Measurements from ENCODE around the gene STAC3.

The STAC3 gene

DNA sequence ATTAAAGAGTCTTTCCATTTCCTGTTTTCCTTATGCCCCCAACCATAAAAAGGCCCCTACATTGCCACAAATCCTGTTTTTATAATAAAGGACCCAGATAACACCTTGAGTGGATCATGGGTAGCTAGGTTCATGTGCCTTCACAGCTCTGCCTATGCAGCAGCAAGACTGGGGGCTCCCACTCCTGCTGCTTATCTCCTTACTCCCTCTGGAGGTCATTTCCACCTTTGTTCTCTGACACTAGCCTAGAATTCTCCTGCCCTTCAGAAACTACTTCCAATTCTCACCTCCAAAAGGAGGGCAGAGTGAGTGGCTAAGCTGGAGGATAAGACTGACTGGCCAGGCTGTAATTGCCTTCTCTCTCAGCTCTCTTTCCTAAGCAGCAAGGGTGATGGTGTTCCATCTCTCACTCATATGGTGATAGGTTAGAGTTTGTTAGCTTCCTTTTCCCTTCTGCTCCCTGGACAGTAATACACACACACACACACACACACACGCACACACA is 20.0 kb upstream of the STAC3 start:
- Histone ChIP-seq H3K9ac (ENCODE audit: low read length) (no peak overlapping the region), H3K4me3 (ENCODE audit: low read depth, low read length) (no peak overlapping the region), H3K4me1 (ENCODE audit: control insufficient read depth, insufficient read depth, low read length) (peaks cover 4% of the 10 kb centered on the region; the same call in 1 of the 2 replicates), H3K36me3 (ENCODE audit: control insufficient read depth, insufficient read depth, low read length) (peaks cover 40% of the 10 kb centered on the region), H3K27me3 (ENCODE audit: control insufficient read depth, insufficient read depth, low read length) (no peaks in the 10 kb centered on the region), H3K9me3 (ENCODE audit: control insufficient read depth, insufficient read depth, low read depth, low read length) (no peaks in the 10 kb centered on the region), H3K27ac (ENCODE audit: low read depth, low read length) (no peak overlapping the region)

DNA sequence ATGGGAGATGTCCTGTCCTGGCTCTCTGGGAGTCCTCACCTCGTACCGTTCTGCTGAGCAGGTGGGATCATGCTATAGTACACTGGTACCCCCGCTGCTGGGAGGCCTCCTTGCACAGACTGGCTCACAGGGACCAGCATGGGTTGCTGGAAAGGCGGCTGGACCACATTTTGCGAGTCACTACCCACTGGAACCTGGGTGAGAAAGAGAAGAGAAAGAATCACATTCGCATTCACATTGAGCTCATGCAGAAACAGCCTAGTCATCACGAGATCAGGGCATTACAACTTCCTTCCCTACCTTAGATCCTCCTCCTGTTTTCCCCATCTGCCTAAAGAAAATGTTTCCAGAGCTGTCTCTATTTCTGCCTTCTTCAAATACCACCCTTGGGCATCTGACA is 17.3 kb upstream of the STAC3 start:
- Histone ChIP-seq H3K27me3 (ENCODE audit: control insufficient read depth, insufficient read depth, low read length) (no peaks in the 10 kb centered on the region), H3K36me3 (ENCODE audit: control insufficient read depth, insufficient read depth, low read length) (peaks cover 45% of the 10 kb centered on the region), H3K9ac (ENCODE audit: low read length) (no peak overlapping the region), H3K27ac (ENCODE audit: low read depth, low read length) (no peak overlapping the region), H3K4me3 (ENCODE audit: low read depth, low read length) (no peak overlapping the region), H3K4me1 (ENCODE audit: control insufficient read depth, insufficient read depth, low read length) (peaks cover 4% of the 10 kb centered on the region; the same call in 1 of the 2 replicates), H3K9me3 (ENCODE audit: control insufficient read depth, insufficient read depth, low read depth, low read length) (no peaks in the 10 kb centered on the region)

GRCh38 chr12:57266681-57267080 is 15.7 kb upstream of the STAC3 start:
- Histone ChIP-seq H3K9me3 (ENCODE audit: control insufficient read depth, insufficient read depth, low read depth, low read length) (no peaks in the 10 kb centered on the region), H3K27me3 (ENCODE audit: control insufficient read depth, insufficient read depth, low read length) (no peaks in the 10 kb centered on the region), H3K4me1 (ENCODE audit: control insufficient read depth, insufficient read depth, low read length) (peaks cover 6% of the 10 kb centered on the region), H3K4me3 (ENCODE audit: low read depth, low read length) (no peak overlapping the region), H3K36me3 (ENCODE audit: control insufficient read depth, insufficient read depth, low read length) (peaks cover 42% of the 10 kb centered on the region), H3K27ac (ENCODE audit: low read depth, low read length) (no peak overlapping the region), H3K9ac (ENCODE audit: low read length) (no peak overlapping the region)

DNA sequence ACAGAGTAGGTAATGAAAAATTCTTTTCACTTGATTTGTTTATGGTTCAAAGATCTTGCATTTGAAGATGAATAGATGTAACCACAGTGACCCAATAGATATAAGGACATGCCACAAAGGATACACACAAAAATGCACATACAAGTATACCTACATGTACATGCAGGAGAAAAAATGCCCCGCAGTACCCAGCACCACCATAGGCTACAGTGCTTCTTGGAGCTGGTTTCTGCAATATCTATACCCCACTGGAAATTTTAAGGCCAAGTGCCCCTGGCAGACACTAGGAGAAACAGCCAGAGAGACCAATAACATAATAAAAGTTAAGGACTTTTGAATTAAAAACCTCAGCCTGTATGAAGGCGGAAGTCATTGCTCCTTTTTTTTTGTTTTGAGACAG is 12.1 kb upstream of the STAC3 start:
- no peak overlapping the region for H3K27ac ChIP-seq (ENCODE audit: low read depth, low read length)
- no peaks in the 10 kb centered on the region for H3K9me3 ChIP-seq (ENCODE audit: control insufficient read depth, insufficient read depth, low read depth, low read length)
- H3K27me3 ChIP-seq (ENCODE audit: control insufficient read depth, insufficient read depth, low read length): no peaks in the 10 kb centered on the region
- no peak overlapping the region for H3K9ac ChIP-seq (ENCODE audit: low read length)
- peaks cover 7% of the 10 kb centered on the region; the same call in 1 of the 2 replicates for H3K4me1 ChIP-seq (ENCODE audit: control insufficient read depth, insufficient read depth, low read length)
- H3K4me3 ChIP-seq (ENCODE audit: low read depth, low read length): no peak overlapping the region
- H3K36me3 ChIP-seq (ENCODE audit: control insufficient read depth, insufficient read depth, low read length): peaks cover 47% of the 10 kb centered on the region

DNA sequence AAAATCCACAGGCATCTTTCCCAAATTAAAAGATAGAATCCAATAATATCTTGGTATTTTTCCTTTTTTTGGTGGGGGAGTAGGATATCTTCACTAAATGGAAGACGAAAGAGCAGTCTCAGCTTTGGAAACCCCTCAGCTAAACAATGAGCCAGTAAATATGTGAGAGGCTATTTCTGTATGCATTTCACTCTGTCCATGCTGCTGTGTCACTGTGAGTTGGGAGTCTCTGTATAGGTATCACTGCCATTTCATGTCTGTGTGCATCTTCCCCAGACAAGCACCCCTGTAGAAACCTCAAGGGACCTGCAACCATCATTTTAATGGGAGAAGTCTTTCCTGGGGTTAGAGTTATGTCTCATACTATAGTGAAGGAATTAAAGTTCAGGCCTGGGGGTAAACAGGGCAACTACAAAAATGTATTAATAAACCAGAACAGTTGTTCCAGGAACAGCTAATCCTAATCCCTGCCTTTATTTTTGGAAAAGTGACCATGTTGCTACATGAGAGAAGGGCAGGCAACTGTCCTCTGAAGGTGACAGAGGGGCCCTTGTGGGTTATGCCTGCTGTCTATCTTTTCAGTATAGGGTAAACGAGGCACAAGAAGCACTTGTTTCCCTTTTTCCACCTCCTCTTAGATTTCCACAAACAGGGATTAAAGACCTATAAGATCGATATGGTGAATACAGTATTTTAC is 11.3 kb upstream of the STAC3 start:
- no peak overlapping the region for H3K9ac ChIP-seq (ENCODE audit: low read length)
- no peaks in the 10 kb centered on the region for H3K27me3 ChIP-seq (ENCODE audit: control insufficient read depth, insufficient read depth, low read length)
- H3K4me1 ChIP-seq (ENCODE audit: control insufficient read depth, insufficient read depth, low read length): peaks cover 7% of the 10 kb centered on the region; the same call in 1 of the 2 replicates
- no peak overlapping the region for H3K27ac ChIP-seq (ENCODE audit: low read depth, low read length)
- no peak overlapping the region for H3K4me3 ChIP-seq (ENCODE audit: low read depth, low read length)
- H3K36me3 ChIP-seq (ENCODE audit: control insufficient read depth, insufficient read depth, low read length): peaks cover 46% of the 10 kb centered on the region
- no peaks in the 10 kb centered on the region for H3K9me3 ChIP-seq (ENCODE audit: control insufficient read depth, insufficient read depth, low read depth, low read length)

GRCh38 chr12:57261428-57261865 is 10.5 kb upstream of the STAC3 start:
- Histone ChIP-seq H3K9me3 (ENCODE audit: control insufficient read depth, insufficient read depth, low read depth, low read length) (no peaks in the 10 kb centered on the region), H3K4me1 (ENCODE audit: control insufficient read depth, insufficient read depth, low read length) (peaks cover 7% of the 10 kb centered on the region; the same call in 1 of the 2 replicates), H3K9ac (ENCODE audit: low read length) (no peak overlapping the region), H3K36me3 (ENCODE audit: control insufficient read depth, insufficient read depth, low read length) (peaks cover 46% of the 10 kb centered on the region), H3K27me3 (ENCODE audit: control insufficient read depth, insufficient read depth, low read length) (no peaks in the 10 kb centered on the region), H3K27ac (ENCODE audit: low read depth, low read length) (no peak overlapping the region), H3K4me3 (ENCODE audit: low read depth, low read length) (no peak overlapping the region)

DNA sequence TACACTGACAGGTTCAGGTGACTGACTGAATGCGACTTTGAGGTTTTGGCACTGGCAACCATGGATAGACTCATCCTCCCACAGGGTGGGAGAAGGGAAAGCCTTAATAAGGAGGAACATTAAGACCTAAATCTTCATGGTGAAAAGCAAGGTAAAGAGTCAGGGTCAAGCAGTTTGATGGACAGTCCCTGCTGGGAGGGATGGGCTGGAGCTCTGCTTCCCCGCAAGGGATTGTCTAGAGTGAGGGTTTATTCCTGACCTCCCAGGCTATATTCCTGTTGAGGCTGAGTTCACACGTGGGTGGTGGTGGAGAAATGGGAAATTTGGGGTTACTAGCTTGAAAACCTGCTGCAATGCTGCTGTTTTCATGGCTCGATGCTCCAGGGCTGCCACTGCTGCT is 9.4 kb upstream of the STAC3 start:
- Histone ChIP-seq H3K9ac (ENCODE audit: low read length) (no peak overlapping the region), H3K4me3 (ENCODE audit: low read depth, low read length) (no peak overlapping the region), H3K9me3 (ENCODE audit: control insufficient read depth, insufficient read depth, low read depth, low read length) (no peaks in the 10 kb centered on the region), H3K36me3 (ENCODE audit: control insufficient read depth, insufficient read depth, low read length) (peaks cover 52% of the 10 kb centered on the region), H3K27ac (ENCODE audit: low read depth, low read length) (no peak overlapping the region), H3K27me3 (ENCODE audit: control insufficient read depth, insufficient read depth, low read length) (no peaks in the 10 kb centered on the region), H3K4me1 (ENCODE audit: control insufficient read depth, insufficient read depth, low read length) (peaks cover 7% of the 10 kb centered on the region; the same call in 1 of the 2 replicates)

DNA sequence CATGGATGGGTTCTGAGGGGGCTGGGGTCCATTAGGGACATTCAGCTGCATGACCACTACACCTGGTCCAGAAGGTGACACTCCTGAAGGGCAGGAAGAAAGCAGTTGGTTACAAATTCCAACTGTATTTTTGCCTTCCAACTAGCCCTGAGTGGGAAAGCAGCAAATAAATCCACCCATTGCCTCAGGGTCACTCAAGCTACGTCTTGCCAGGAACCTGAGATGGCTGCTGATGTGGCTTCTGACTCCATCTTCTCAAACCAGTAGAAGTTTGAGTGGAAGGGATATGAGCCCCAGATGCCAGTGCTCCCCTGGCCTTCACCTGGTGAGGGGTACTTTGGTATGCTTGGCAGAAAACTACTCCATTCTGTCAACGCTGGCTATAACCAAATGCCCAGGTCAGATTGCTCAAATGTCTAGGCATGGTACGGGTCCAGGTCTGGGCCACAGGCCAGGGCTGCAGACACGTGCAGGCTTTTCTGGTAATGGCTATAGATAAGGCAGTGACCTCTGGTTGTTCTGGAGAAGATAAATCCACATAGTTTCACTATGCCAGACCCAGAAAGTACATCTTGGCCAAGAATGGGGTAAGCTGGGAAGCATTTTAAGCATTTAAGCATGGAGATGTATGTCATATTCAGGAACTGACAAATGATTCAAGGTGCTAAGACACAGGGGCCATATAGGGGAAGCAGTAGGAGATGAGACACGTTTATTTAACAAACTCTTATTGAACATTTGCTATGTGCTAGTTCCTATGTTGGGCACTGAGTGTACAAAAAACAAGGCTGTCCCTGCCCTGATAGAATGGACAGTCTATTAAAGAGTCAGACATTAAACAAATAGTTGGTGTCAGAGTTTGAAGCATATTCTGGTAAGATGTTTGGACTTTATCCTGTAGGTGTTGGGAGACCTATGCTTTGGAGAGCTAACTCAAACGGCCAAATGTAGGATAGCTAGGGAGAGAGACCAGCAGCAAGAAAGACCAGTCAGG is 8.3 kb upstream of the STAC3 start:
- Histone ChIP-seq H3K4me3 (ENCODE audit: low read depth, low read length) (no peak overlapping the region), H3K27me3 (ENCODE audit: control insufficient read depth, insufficient read depth, low read length) (no peaks in the 10 kb centered on the region), H3K27ac (ENCODE audit: low read depth, low read length) (no peak overlapping the region), H3K4me1 (ENCODE audit: control insufficient read depth, insufficient read depth, low read length) (peaks cover 7% of the 10 kb centered on the region; the same call in 1 of the 2 replicates), H3K36me3 (ENCODE audit: control insufficient read depth, insufficient read depth, low read length) (peaks cover 52% of the 10 kb centered on the region), H3K9me3 (ENCODE audit: control insufficient read depth, insufficient read depth, low read depth, low read length) (no peaks in the 10 kb centered on the region), H3K9ac (ENCODE audit: low read length) (no peak overlapping the region)

- Histone ChIP-seq H3K36me3 (ENCODE audit: control insufficient read depth, insufficient read depth, low read length) (peaks cover 48% of the 10 kb centered on the region), H3K27ac (ENCODE audit: low read depth, low read length) (no peak overlapping the region), H3K9me3 (ENCODE audit: control insufficient read depth, insufficient read depth, low read depth, low read length) (no peaks in the 10 kb centered on the region), H3K9ac (ENCODE audit: low read length) (no peak overlapping the region), H3K4me1 (ENCODE audit: control insufficient read depth, insufficient read depth, low read length) (0 out of 2 replicates have a peak, but pooled peaks cover 2% of the 10 kb centered on the region), H3K4me3 (ENCODE audit: low read depth, low read length) (no peak overlapping the region), H3K27me3 (ENCODE audit: control insufficient read depth, insufficient read depth, low read length) (no peaks in the 10 kb centered on the region)
Observed at GRCh38 chr12:57255916-57256315, 4.9 kb upstream of the STAC3 start.

DNA sequence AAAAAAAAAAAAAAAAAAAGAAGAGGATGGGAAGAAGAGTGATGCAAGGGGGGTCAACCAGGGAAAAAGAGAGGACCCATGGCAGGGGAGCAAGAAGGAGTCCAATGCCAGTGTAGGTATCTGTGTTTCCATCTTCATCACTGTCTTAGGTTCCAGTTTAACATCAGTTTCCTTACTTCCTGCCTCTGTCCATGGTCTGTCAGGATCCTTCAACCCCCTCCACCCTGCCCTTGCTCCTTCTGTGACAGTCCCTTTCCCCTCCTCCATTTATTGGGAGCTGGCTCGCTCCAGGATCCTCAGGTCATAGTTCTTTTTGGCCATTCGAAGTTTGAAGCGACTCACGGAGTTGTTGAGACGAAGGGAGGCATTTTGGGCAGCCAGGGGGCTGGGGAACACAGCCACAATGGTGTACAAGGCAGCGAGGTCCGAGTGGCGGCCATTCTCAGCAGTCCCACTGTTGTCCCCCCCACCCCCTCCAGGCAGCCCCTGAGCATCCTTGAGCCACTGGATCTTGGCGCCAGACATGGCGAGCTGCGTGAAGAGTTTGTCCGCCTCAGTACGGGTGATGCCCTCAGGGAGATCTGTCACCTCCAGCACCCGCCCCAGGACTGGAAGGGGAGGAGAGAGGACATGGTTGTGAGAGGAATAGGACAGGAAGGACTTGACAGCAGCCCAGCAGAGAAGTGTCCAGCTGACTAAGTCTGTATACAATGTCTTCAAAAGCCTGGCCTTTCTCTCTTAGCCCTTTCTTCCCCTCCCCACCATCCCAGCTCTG is 3.7 kb upstream of the STAC3 start:
- Histone ChIP-seq H3K4me3 (ENCODE audit: low read depth, low read length) (no peak overlapping the region), H3K27ac (ENCODE audit: low read depth, low read length) (no peak overlapping the region), H3K4me1 (ENCODE audit: control insufficient read depth, insufficient read depth, low read length) (peaks cover 8% of the 10 kb centered on the region), H3K9ac (ENCODE audit: low read length) (no peak overlapping the region), H3K9me3 (ENCODE audit: control insufficient read depth, insufficient read depth, low read depth, low read length) (no peaks in the 10 kb centered on the region), H3K36me3 (ENCODE audit: control insufficient read depth, insufficient read depth, low read length) (peaks cover 40% of the 10 kb centered on the region), H3K27me3 (ENCODE audit: control insufficient read depth, insufficient read depth, low read length) (no peaks in the 10 kb centered on the region)

Data from HUES6 (cell line).